Measurements from ENCODE around the gene SASH3.

The SASH3 gene

GRCh38 chrX:129779747-129780146, at the start of gene SASH3:
Gene SASH3 (plus strand): TSS chrX:129779949. CDS start chrX:129780098, 149 bp downstream.
- TF ChIP-seq ZFX (IDR thresholded peaks at IDR 0.05) (no peak), CTCF (conservative IDR thresholded peaks at IDR 0.05) (no peak)
- no peak within 1 kb of the TSS for H3K27ac ChIP-seq

GRCh38 chrX:129731228-129731627, 48.5 kb upstream of the SASH3 start:
- H3K27ac ChIP-seq = no peak overlapping the region
- TF ChIP-seq ZFX (IDR thresholded peaks at IDR 0.05) = no peak

GRCh38 chrX:129732857-129733256, 46.9 kb upstream of the SASH3 start:
- H3K27ac ChIP-seq = no peak overlapping the region
- TF ChIP-seq CTCF (conservative IDR thresholded peaks at IDR 0.05) (no peak), ZFX (IDR thresholded peaks at IDR 0.05) (no peak)

- H3K27ac ChIP-seq = no peak overlapping the region
- TF ChIP-seq CTCF (conservative IDR thresholded peaks at IDR 0.05) = no peak
- no peak for TF ChIP-seq ZFX (IDR thresholded peaks at IDR 0.05)
Observed at GRCh38 chrX:129733335-129733734, 46.4 kb upstream of the SASH3 start.

DNA sequence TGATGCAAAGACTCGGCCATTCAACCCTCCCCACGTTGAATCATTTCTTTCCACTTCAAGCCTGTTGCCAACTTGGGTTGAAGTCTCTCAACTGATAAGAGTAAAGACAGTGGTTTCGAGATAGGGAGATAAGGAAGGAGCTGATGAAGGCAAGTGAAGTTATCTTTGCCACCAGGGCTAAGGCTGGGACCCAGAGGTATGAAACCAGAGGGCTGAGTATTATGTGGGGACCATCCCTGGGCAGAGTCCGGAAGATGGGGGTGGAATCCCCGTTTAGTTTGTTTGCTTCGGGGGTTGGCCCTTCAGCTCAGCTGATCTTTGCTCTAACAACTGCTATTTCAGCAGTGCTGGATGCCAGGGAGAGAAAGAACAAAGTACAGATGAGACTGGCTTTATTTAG, 43.3 kb upstream of the SASH3 start:
- H3K27ac ChIP-seq = no peak overlapping the region

GRCh38 chrX:129737916-129738315, 41.8 kb upstream of the SASH3 start:
- H3K27ac ChIP-seq = no peak overlapping the region

More for the DNA sequence above, 43.3 kb upstream of the SASH3 start:
- no peak for TF ChIP-seq CTCF (conservative IDR thresholded peaks at IDR 0.05)

GRCh38 chrX:129738466-129739308, 41.1 kb upstream of the SASH3 start, which contains the start of gene XPNPEP2:
Gene XPNPEP2 (plus strand): TSS chrX:129738979. CDS start chrX:129739214, 235 bp downstream.
- TF ChIP-seq ZFX (IDR thresholded peaks at IDR 0.05) (no peak), CTCF (conservative IDR thresholded peaks at IDR 0.05) (no peak)
- no peak within 1 kb of the TSS for H3K27ac ChIP-seq

More at GRCh38 chrX:129737916-129738315, 41.8 kb upstream of the SASH3 start:
- TF ChIP-seq ZFX (IDR thresholded peaks at IDR 0.05) (no peak), CTCF (conservative IDR thresholded peaks at IDR 0.05) (no peak)

GRCh38 chrX:129739578-129739977, 40.2 kb upstream of the SASH3 start:
- H3K27ac ChIP-seq = no peak overlapping the region
- TF ChIP-seq CTCF (conservative IDR thresholded peaks at IDR 0.05) = no peak
- no peak for TF ChIP-seq ZFX (IDR thresholded peaks at IDR 0.05)

Data from C4-2B (cell line).